GM18907 (cell line): ENCODE measurements around the gene TAF11L2.
"Not testable (repeated sequence)": the region's sequence is repeated elsewhere in the genome, so short reads cannot be mapped to it uniquely, and the experiment has no call there.

ENCODE experiments used
- ATAC-seq: cut with Tn5 transposase; IDR thresholded peaks from one replicate; pipeline ENCODE4 v1.9.1; 2021; ENCODE audit warnings: mild to moderate bottlenecking, moderate library complexity; ENCODE audit not compliant: unreplicated experiment

Gene TAF11L2

GRCh38 chr5:17497931-17498330 is at the start of gene TAF11L2:
Gene TAF11L2, plus strand, starts transcription at chr5:17498231.
- ATAC-seq, result not testable (repeated sequence)

- no peak for ATAC-seq
These were observed 49.2 kb upstream of the TAF11L2 start for GRCh38 chr5:17448877-17449276.

- no peak for ATAC-seq
These were observed 45.1 kb upstream of the TAF11L2 start for GRCh38 chr5:17452936-17453335.

- ATAC-seq, result no peak
These were observed 42.1 kb upstream of the TAF11L2 start for GRCh38 chr5:17455942-17456341.

- no peak for ATAC-seq
These were observed 36.2 kb upstream of the TAF11L2 start for GRCh38 chr5:17461793-17462192.

- no peak for ATAC-seq
These were observed 34.4 kb upstream of the TAF11L2 start for GRCh38 chr5:17463653-17464052.

GRCh38 chr5:17470064-17470463 is 28.0 kb upstream of the TAF11L2 start:
- ATAC-seq, result no peak

- peak; percentile 54 for ATAC-seq
These were observed 23.0 kb upstream of the TAF11L2 start for GRCh38 chr5:17475064-17475463.

- ATAC-seq, result no peak
These were observed 21.0 kb upstream of the TAF11L2 start for GRCh38 chr5:17477043-17477442.

- ATAC-seq, result no peak
These were observed 20.3 kb upstream of the TAF11L2 start for GRCh38 chr5:17477573-17478265.

- ATAC-seq, result no peak
These were observed 16.7 kb upstream of the TAF11L2 start for GRCh38 chr5:17481378-17481777.

GRCh38 chr5:17482790-17483189 is 15.2 kb upstream of the TAF11L2 start:
- no peak for ATAC-seq

- not testable (repeated sequence) for ATAC-seq
These were observed 11.4 kb upstream of the TAF11L2 start for GRCh38 chr5:17486464-17487173.

- ATAC-seq, result no peak
These were observed 10.9 kb upstream of the TAF11L2 start for GRCh38 chr5:17487174-17487512.

GRCh38 chr5:17491257-17491656 is 6.8 kb upstream of the TAF11L2 start:
- not testable (repeated sequence) for ATAC-seq

GRCh38 chr5:17492770-17493169 is 5.3 kb upstream of the TAF11L2 start:
- no peak for ATAC-seq

- no peak for ATAC-seq
These were observed 585 bp upstream of the TAF11L2 start for GRCh38 chr5:17497446-17497845.

GRCh38 chr5:17511775-17512325 is 13.8 kb downstream of the TAF11L2 start:
- ATAC-seq, result no peak

GRCh38 chr5:17517526-17517925 is 19.5 kb downstream of the TAF11L2 start:
- ATAC-seq, result not testable (repeated sequence)

GRCh38 chr5:17518067-17518466 is 20.0 kb downstream of the TAF11L2 start, which contains the start of gene TAF11L3:
Gene TAF11L3, plus strand, starts transcription at chr5:17518367.
- ATAC-seq, result not testable (repeated sequence)

GRCh38 chr5:17519508-17519907 is 21.5 kb downstream of the TAF11L2 start:
- not testable (repeated sequence) for ATAC-seq

GRCh38 chr5:17521501-17521900 is 23.5 kb downstream of the TAF11L2 start, which contains the start of gene TAF11L4:
Gene TAF11L4, plus strand, starts transcription at chr5:17521801.
- not testable (repeated sequence) for ATAC-seq
